ENCODE data around the gene HECTD4. TPM values are rescaled to one million over a fixed set of nuclear protein-coding genes. Genes with fewer than 3 reads are reported as not detected.

The HECTD4 gene
- total RNA-seq, 2 donors from 2014 or later: 23.3 to 45.2 TPM

- intact Hi-C loops (cut with DNase I): no loop called here
- no peaks in the 10 kb centered on the region for H3K27me3 ChIP-seq
- no peak overlapping the region for H3K27ac ChIP-seq
- WGBS, 2 donors: 82 to 88% methylated on average over 7 of the region's 7 CpGs
- peaks cover 47% of the 10 kb centered on the region for H3K4me1 ChIP-seq
- no peaks in the 10 kb centered on the region for H3K9me3 ChIP-seq
- DNase-seq: no peak
- H3K36me3 ChIP-seq (replicated peaks in 1 of 2; ENCODE audit: insufficient read depth in 1 of 2, low read depth in 2 of 2): no peaks in the 10 kb centered on the region
- H3K4me3 ChIP-seq: no peak overlapping the region
- ATAC-seq: no peak
- TF ChIP-seq, protein P1, sequence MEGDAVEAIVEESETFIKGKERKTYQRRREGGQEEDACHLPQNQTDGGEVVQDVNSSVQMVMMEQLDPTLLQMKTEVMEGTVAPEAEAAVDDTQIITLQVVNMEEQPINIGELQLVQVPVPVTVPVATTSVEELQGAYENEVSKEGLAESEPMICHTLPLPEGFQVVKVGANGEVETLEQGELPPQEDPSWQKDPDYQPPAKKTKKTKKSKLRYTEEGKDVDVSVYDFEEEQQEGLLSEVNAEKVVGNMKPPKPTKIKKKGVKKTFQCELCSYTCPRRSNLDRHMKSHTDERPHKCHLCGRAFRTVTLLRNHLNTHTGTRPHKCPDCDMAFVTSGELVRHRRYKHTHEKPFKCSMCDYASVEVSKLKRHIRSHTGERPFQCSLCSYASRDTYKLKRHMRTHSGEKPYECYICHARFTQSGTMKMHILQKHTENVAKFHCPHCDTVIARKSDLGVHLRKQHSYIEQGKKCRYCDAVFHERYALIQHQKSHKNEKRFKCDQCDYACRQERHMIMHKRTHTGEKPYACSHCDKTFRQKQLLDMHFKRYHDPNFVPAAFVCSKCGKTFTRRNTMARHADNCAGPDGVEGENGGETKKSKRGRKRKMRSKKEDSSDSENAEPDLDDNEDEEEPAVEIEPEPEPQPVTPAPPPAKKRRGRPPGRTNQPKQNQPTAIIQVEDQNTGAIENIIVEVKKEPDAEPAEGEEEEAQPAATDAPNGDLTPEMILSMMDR (IDR thresholded peaks at IDR 0.05): no peak
Measured at GRCh38 chr12:112126911-112127310, 255.3 kb downstream of the HECTD4 start.

- DNase-seq (no peak), ATAC-seq (no peak)
- Histone ChIP-seq H3K9me3 (no peaks in the 10 kb centered on the region), H3K27ac (peak overlapping the region in 3 of 4 donors; percentile 57 to 86 (median 83)), H3K27me3 (no peaks in the 10 kb centered on the region), H3K4me1 (peaks cover 42% of the 10 kb centered on the region), H3K36me3 (replicated peaks in 1 of 2; ENCODE audit: insufficient read depth in 1 of 2, low read depth in 2 of 2) (no peaks in the 10 kb centered on the region), H3K4me3 (peak overlapping the region; percentile 54 to 61)
- TF ChIP-seq POLR2A (IDR thresholded peaks at IDR 0.05): no peak
- TF ChIP-seq, protein P1 (IDR thresholded peaks at IDR 0.05): no peak
- intact Hi-C loops (cut with DNase I): no loop called here
- WGBS, 2 donors: 0 to 1% methylated on average over 19 to 25 of the region's 25 CpGs
Measured at GRCh38 chr12:112126000-112126438, 256.2 kb downstream of the HECTD4 start.

DNA sequence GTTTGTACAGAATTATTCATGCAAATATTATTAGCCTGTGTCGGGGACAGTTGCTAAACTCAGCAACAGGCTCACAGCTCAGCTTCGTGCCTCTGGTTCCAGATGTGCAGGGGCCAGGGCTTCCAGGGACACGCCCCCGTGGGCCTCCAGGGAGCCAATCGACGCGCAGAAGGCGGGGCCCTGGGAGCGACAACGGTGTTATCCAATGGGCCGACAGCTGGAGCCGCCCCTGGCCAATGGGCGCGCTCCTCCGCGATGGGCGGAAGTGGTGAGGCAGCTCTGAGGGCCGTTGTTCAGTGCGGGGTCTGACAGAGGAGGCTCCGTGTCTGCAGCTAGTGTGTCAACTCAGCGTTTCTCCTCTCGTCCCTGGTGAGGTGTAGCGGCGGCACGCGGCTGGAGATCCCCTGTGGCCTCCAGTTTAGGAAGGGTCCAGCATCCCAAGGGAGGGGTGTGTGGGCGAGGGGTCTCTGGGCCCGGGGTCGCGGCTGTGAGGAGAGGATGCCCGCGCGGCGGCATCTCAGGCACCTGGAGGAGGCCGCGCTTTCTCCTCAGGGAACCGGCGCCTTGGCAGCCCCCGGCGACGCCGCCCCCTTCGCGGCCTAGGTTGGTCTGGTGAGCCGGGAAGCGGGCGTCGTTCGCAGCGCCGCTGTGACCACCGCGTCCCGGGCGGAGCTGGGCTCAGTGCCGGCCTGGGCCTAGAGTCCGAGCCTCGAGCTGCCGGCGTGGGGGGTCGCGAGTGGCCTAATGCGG lies 256.8 kb downstream of the HECTD4 start, which contains the start of gene TRAFD1:
TRAFD1 (plus strand) TSS at position 311 of the 750 bp plus-strand sequence. CDS start 4,963 bp downstream, outside the sequence.
- WGBS, 2 donors: 0% methylated on average over 2 to 56 of the region's 63 CpGs
- ATAC-seq: peak; percentile 99
- no peaks in the 10 kb centered on the region for H3K9me3 ChIP-seq
- peak; percentile 96 to 98 (median 97) for DNase-seq
- intact Hi-C loops (cut with DNase I): no loop called here
- no peaks in the 10 kb centered on the region for H3K27me3 ChIP-seq
- H3K27ac ChIP-seq: peak within 1 kb of the TSS; percentile 43 to 86 (median 70)
- TF ChIP-seq, protein P1 (IDR thresholded peaks at IDR 0.05): no peak
- TF ChIP-seq POLR2A (IDR thresholded peaks at IDR 0.05): peak; percentile 57 to 91 (median 85)
- H3K4me3 ChIP-seq: peak within 1 kb of the TSS; percentile 54 to 61
- peaks cover 36% of the 10 kb centered on the region for H3K4me1 ChIP-seq
- H3K36me3 ChIP-seq (replicated peaks in 1 of 2; ENCODE audit: insufficient read depth in 1 of 2, low read depth in 2 of 2): no peaks in the 10 kb centered on the region

- H3K9me3 ChIP-seq: no peaks in the 10 kb centered on the region
- H3K27me3 ChIP-seq: no peaks in the 10 kb centered on the region
- peaks cover 35% of the 10 kb centered on the region for H3K4me1 ChIP-seq
- intact Hi-C loops (cut with DNase I): no loop called here
- no peak overlapping the region for H3K27ac ChIP-seq
- TF ChIP-seq, protein P1 (IDR thresholded peaks at IDR 0.05): no peak
- no peak for TF ChIP-seq POLR2A (IDR thresholded peaks at IDR 0.05)
- no peak overlapping the region for H3K4me3 ChIP-seq
- WGBS, 2 donors: 0% methylated on average over 1 of the region's 1 CpG
- ATAC-seq (no peak), DNase-seq (peak in 1 of 4 donors; percentile 1)
- no peaks in the 10 kb centered on the region for H3K36me3 ChIP-seq (replicated peaks in 1 of 2; ENCODE audit: insufficient read depth in 1 of 2, low read depth in 2 of 2)
Measured at GRCh38 chr12:112124918-112125249, 257.3 kb downstream of the HECTD4 start.

Measured in body of pancreas (tissue), 4 donors.